GM19397 (cell line): ENCODE results near the gene LAMA5.

Source experiments
- ATAC-seq: cut with Tn5 transposase; IDR thresholded peaks from one replicate; pipeline ENCODE4 v1.9.1; 2021; ENCODE audit warnings: mild to moderate bottlenecking, moderate library complexity; ENCODE audit not compliant: unreplicated experiment

Gene LAMA5

DNA sequence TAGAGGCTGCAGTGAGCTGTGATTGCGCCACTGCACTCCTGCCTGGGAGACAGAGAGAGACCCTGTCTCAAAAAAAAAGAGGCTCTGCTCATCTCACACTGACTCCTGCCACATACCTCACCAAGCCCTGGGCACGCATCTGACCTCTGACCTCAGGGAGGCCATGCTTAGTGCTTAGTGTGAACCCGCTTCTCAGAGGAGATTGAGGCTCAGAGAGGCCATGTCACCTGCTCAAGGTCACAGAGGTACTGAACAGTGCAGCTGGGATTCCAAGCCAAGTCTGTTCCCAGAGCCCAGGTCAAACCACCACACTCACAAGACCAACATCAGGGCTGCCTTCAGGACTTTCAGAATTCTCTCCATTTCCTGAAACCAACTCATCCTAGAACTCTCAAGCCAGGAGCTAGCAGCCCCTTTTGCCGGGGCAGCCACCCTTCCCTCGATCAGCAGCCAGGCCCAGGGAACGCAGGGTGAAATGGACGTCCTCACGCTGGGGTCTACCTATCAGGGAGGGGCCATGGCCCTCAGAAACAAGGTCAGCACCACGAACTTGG is 37.1 kb upstream of the LAMA5 start:
- no peak for ATAC-seq

GRCh38 chr20:62403331-62403730 is 36.2 kb upstream of the LAMA5 start:
- ATAC-seq, result no peak

GRCh38 chr20:62402456-62403150 is 35.5 kb upstream of the LAMA5 start:
- ATAC-seq, result no peak

DNA sequence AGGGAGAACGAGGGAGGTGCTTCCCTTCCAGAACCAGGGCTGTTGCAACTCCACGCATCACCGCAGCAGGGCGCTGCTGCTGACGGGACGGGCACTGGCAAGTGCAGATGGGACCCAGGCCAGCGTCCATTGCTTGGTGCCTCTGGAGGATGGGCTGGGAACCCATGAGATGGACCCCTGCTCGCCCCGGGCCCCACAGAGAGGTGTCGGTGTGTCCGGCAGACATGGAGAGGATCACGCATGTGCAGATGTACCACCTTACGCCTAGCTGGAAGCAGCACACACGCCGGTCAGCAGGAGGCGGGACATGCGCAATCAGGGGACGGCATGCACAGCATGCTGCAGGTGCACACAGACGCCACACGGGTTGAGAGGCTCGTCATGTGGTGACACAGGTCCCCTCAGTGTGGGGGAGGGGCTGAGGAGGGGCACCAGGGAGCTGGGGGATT is 34.2 kb upstream of the LAMA5 start:
- no peak for ATAC-seq

- no peak for ATAC-seq
Measured at GRCh38 chr20:62400541-62400940, 33.4 kb upstream of the LAMA5 start.

DNA sequence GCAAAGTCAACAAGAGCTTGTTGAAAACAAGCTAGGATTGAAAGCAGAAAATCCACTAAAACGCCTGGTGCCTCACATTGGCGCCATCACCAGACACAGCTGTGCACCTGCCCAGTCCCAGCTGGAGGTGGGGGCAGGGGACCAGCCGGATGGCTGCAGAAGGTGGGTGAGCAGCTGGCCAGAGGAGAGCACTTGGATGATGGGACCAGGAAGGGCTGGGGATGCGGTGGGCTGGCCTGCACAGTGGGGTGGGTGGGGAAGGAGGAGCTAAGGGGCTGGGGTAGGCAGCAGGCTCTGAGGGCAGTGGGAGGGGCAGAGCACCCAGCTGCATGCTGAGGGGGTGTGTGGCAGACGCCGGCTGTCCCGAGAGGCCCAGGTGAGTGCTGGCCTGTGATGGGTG is 32.9 kb upstream of the LAMA5 start:
- no peak for ATAC-seq

DNA sequence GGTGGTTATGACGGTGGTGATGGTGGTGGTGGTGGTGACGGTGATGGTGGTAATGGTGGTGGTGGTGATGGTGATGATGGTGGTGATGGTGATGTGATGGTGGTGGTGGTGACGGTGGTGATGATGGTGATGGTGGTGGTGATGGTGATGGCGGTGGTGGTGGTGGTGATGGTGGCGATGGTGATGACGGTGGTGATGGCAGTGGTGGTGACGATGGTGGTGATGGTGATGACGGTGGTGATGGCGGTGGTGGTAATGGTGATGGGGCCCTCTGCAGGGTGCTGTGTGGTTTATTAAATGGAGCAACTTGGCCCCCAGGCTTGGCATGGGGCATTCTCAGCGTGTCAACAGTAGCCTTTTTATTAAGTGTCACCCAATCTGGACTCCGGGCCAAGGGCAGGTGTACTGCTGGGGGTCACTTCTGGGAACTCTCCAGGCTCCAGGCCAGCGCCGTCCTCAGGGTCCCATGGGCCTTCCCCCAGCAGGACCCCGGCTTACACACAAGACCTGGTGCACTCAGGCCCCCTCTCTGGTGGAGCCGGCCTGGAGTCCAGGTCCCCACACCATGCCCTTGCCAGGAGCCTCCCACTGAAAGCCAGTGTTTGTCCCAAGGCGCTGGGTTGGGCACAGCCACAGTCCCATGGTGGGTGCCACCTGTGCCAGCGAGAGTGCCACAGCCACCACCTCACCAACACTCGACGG is 31.2 kb upstream of the LAMA5 start:
- ATAC-seq, result no peak

DNA sequence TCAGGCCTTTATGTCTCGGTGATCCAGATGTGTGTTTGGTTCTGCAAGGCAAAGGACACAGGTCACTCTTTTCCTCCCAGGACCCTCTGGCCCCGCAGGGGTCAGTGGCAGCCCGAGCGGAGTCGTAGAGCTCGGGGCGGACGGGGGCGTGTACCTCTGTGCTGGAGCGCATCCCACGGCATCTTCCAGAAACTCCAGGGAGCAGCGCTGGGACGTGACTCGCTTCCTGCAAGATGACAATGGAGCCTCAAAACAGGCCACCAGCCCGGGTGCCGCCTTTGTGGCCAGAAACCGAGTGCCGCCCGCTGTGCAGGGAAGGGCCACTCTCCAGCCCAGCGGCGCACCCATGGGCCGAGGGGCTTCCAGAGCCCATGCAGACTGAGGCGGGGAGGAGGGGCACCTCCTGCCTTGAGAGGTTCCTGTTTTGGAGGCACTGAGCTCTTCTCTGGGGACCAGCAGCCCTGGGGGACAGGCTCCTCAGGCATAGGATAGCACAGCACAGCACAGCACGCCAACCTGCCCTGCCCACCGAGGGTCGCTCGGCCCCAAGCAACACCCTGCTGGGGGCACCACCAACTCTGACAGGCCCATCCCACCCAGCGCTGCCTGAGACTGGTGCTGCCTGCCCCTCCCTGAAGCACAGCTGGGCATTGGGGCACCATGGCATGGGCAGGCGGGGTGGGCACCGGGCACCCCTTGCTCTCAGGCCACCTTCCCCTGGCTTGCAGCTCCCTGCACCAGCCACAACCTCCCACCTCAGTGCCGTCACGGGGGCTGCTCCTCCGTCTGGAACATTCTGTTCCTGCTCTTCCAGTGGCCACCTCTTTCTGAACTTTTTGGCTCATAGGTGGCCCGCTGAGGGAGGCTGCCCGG is 29.5 kb upstream of the LAMA5 start:
- no peak for ATAC-seq

GRCh38 chr20:62395311-62396242 is 28.5 kb upstream of the LAMA5 start:
- no peak for ATAC-seq

GRCh38 chr20:62394248-62395245 is 27.4 kb upstream of the LAMA5 start:
- no peak for ATAC-seq

DNA sequence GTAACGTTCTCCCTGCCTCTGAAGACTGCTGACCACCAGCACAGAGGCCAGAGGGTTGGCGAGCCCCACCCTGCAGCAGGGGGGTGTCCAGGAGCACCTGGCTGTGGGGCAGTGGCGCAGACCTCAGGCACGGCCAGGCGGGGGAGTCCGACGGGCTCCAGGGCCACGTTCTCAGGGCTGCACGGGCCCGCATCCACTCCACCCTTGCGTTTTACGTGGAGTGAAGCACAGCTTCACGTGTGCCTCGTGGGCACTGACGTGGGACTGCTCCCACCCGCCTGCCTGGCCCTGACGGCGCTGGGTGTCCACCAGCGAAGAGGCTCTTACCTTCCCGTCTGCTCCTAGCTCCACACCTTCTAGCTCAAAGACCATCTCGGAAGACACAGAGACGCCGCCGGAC is 26.7 kb upstream of the LAMA5 start:
- no peak for ATAC-seq

DNA sequence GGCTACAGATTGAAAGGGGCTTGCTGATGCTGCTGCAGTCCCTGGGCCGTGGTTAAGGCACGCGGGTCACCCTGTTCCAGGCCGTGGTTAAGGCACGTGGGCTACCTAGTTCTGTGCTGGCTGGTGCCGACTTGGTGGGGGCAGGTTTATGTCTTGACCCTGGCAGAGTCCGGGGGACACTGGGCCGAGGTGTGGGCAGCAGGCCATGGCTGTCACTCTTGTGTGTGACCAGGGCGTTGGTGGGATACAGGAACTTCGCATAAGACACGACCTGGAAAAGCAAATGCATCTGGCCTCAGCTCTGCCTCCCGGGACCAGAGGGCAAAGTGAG is 26.2 kb upstream of the LAMA5 start:
- ATAC-seq, result no peak

- no peak for ATAC-seq
Measured at GRCh38 chr20:62392621-62393334, 25.7 kb upstream of the LAMA5 start.

DNA sequence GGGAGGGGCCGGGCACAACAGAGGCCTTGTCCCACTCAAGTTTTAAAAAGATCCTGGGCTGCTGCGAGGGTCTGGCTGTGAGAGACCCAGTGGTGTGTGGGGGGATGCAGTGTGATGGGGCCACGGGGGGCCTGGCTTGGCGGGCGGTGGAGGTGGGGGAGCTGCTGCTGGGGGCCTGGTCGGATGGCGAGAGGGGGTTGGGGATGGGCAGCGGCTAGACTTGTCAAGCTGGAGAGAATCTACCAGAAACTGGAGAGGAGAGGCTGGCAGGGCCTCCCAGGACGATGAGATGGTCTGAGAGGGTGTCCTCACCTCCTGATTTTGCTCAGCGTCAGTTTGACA is 24.9 kb upstream of the LAMA5 start:
- no peak for ATAC-seq

GRCh38 chr20:62391165-62392076 is 24.3 kb upstream of the LAMA5 start:
- ATAC-seq, result no peak

- no peak for ATAC-seq
Measured at GRCh38 chr20:62390317-62391164, 23.4 kb upstream of the LAMA5 start.

DNA sequence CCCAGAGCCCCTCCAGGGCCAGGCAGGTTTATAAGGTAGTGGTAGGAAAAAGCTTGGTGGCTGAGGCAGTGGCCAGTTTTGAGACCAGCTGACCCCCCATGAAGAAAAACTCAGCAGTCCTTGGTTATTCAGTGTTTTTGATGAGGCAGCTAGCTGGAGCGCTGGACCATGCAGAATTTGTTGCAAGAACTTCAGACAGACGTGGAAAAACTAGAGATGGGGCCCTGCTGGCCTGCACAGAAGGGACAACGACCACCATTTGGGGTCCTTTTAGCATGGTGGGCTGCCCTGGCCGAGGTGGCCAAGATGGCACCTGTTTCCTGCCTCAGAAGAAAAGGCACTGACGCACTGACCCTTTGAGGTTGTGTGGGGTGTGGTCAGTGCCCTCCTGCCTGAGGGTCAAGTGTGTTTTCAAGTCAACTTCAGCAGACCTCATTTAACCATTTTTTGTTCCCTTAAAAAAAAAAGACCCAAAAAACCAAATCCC is 22.5 kb upstream of the LAMA5 start:
- no peak for ATAC-seq
